Hepatocyte (in vitro differentiated cells): ENCODE results near the gene EEF1A2. TPM values are rescaled to one million over a fixed set of nuclear protein-coding genes. Genes with fewer than 3 reads are reported as not detected.

Source experiments
- DNase-seq: peaks from one replicate; pipeline ENCODE4 v3.0.0-alpha.2; 2016; ENCODE audit warnings: low spot score
- H2AFZ ChIP-seq: fragments of 200-600 bp; sonication (generic); 2 replicates; pipeline ENCODE4 v1.6.0; 2016; ENCODE audit warnings: antibody characterized with exemption, mild to moderate bottlenecking
- H3K27ac ChIP-seq: fragments of 200-600 bp; sonication (generic); 2 replicates; pipeline ENCODE4 v1.5.1; 2016; ENCODE audit warnings: mild to moderate bottlenecking
- H3K27me3 ChIP-seq: fragments of 200-600 bp; sonication (generic); 2 replicates; pipeline ENCODE4 v1.6.1; 2016
- H3K36me3 ChIP-seq: fragments of 200-600 bp; sonication (generic); replicated peaks from 2 replicates; pipeline ENCODE4 v1.5.1; 2016; ENCODE audit warnings: low read depth; ENCODE audit not compliant: insufficient read depth
- H3K4me1 ChIP-seq: fragments of 200-600 bp; sonication (generic); 2 replicates; pipeline ENCODE4 v1.5.1; 2016; ENCODE audit warnings: mild to moderate bottlenecking, moderate library complexity; ENCODE audit not compliant: insufficient read depth
- H3K4me2 ChIP-seq: fragments of 200-600 bp; sonication (generic); 2 replicates; pipeline ENCODE4 v1.6.0; 2016
- H3K4me3 ChIP-seq: fragments of 200-600 bp; sonication (generic); 2 replicates; pipeline ENCODE4 v1.5.1; 2016; ENCODE audit warnings: mild to moderate bottlenecking
- H3K79me2 ChIP-seq: fragments of 200-600 bp; sonication (generic); 2 replicates; pipeline ENCODE4 v1.6.0; 2017; ENCODE audit warnings: mild to moderate bottlenecking
- H3K9me2 ChIP-seq: fragments of 200-600 bp; sonication (generic); replicated peaks from 2 replicates; pipeline ENCODE4 v1.6.0; 2017; ENCODE audit warnings: mild to moderate bottlenecking; ENCODE audit not compliant: insufficient read depth
- H3K9me3 ChIP-seq: fragments of 200-600 bp; sonication (generic); 2 replicates; pipeline ENCODE4 v1.5.1; 2016; ENCODE audit warnings: low read depth, mild to moderate bottlenecking
- H4K20me1 ChIP-seq: fragments of 200-600 bp; sonication (generic); 2 replicates; pipeline ENCODE4 v1.6.0; 2016; ENCODE audit warnings: mild to moderate bottlenecking; ENCODE audit not compliant: insufficient read depth, poor library complexity, severe bottlenecking
- EZH2 ChIP-seq: fragments of 200-600 bp; sonication (generic); IDR thresholded peaks from 2 replicates; pipeline ENCODE4 v1.6.1; 2016; ENCODE audit warnings: antibody characterized with exemption, mild to moderate bottlenecking, borderline replicate concordance
- EZH2phosphoT487 ChIP-seq: fragments of 200-600 bp; sonication (generic); IDR thresholded peaks from one replicate; pipeline ENCODE4 v1.6.1; 2018; ENCODE audit warnings: antibody characterized with exemption, mild to moderate bottlenecking, low read depth, moderate library complexity; ENCODE audit not compliant: unreplicated experiment, severe bottlenecking
- WGBS: methylation state at CpG from one replicate; pipeline ENCODE4 v1.1.6; 2016; ENCODE audit warnings: low lambda C conversion rate; ENCODE audit errors: missing lambda C conversion rate; 5-methylcytosine and 5-hydroxymethylcytosine counted together
- polyA plus RNA-seq: library from polyadenylated mRNA; unstranded; fragments of >200 nt; fragmentation: Nextera tagmentation; extraction: Ambion mirVana; gene quantifications from 2 replicates; pipeline ENCODE4 v1.2.1, GENCODE V29; 2016
- total RNA-seq: library from RNA; depleted of rRNA; stranded (reverse); fragments of >200 nt; gene quantifications from 2 replicates; pipeline ENCODE4 v1.2.3, GENCODE V29; 2014
- TF ChIP-seq, protein P1 (sequence below): fragments of 200-600 bp; sonication (generic); IDR thresholded peaks from 2 replicates; pipeline ENCODE4 v1.5.1; 2016; ENCODE audit warnings: antibody characterized with exemption, mild to moderate bottlenecking; ENCODE audit not compliant: poor library complexity

The EEF1A2 gene
- total and polyA plus RNA-seq, 2 experiments from 2014 or later: 12.0 to 23.5 TPM

DNA sequence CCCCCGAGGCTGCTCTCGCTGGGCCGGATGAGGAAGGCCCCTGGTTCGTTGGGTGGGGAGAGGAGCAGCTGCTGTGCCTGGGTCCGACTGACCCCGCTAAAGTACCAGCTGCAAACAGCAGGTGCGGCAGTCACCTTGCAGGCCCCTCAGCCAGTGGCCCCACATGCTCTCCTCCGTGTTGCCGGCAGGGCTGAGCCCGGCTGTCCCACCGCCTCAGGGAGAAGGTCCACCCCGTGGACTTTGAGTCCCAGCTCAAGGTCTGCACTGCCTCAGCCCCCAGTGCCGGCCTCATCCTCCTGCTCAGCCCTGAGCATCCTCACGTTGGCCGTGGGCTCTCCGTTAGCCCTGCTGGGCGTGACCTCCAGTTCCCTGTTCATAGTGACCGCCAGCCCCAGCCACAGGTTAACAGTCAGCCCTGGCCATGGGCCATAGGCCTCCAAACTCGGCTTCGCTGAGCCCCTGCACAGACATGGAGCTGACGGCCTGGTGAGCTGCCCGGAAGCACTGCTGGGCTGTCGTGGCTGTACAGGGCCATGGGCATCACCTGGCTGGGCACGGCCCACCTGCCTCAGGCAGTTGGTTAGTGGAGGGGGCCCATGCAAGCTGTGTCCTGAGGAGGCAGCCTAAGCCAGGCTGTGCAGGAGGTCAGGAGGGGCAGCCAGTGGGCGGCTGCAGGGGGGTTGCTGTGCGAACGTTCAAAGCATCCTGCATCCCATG is 45.5 kb upstream of the EEF1A2 start:
- WGBS: 76% methylated on average over 27 of the region's 27 CpGs
- Histone ChIP-seq H3K79me2 (no peaks in the 10 kb centered on the region), H3K36me3 (no peaks in the 10 kb centered on the region), H3K27ac (no peak overlapping the region), H3K4me3 (no peak overlapping the region), H3K4me2 (no peak overlapping the region), H4K20me1 (no peaks in the 10 kb centered on the region), H2AFZ (no peak overlapping the region), H3K9me3 (no peaks in the 10 kb centered on the region), H3K4me1 (no peaks in the 10 kb centered on the region), H3K27me3 (no peaks in the 10 kb centered on the region), H3K9me2 (no peaks in the 10 kb centered on the region)
- no peak for DNase-seq
- no peak for TF ChIP-seq EZH2phosphoT487
- TF ChIP-seq, protein P1, sequence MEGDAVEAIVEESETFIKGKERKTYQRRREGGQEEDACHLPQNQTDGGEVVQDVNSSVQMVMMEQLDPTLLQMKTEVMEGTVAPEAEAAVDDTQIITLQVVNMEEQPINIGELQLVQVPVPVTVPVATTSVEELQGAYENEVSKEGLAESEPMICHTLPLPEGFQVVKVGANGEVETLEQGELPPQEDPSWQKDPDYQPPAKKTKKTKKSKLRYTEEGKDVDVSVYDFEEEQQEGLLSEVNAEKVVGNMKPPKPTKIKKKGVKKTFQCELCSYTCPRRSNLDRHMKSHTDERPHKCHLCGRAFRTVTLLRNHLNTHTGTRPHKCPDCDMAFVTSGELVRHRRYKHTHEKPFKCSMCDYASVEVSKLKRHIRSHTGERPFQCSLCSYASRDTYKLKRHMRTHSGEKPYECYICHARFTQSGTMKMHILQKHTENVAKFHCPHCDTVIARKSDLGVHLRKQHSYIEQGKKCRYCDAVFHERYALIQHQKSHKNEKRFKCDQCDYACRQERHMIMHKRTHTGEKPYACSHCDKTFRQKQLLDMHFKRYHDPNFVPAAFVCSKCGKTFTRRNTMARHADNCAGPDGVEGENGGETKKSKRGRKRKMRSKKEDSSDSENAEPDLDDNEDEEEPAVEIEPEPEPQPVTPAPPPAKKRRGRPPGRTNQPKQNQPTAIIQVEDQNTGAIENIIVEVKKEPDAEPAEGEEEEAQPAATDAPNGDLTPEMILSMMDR: no peak
- no peak for TF ChIP-seq EZH2

DNA sequence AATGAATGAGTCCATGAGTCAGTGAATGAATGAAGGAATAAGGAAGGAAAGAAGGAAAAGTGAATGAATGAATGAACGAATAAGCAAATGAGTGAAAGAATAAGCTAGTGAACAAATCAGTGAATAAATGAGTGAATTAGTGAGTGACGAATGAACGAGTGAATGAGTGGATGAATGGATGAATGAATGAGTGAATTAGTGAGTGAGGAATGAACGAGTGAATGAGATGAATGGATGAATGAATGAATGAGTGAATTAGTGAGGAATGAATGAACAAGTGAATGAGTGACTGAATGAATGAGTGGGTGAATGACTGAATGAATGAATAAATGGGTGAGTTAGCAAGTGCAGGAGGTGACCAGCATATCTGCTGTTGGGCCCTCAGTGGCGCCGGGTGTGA is 44.9 kb upstream of the EEF1A2 start:
- no peak overlapping the region for H2AFZ ChIP-seq
- no peaks in the 10 kb centered on the region for H4K20me1 ChIP-seq
- H3K4me1 ChIP-seq: no peaks in the 10 kb centered on the region
- no peak for DNase-seq
- TF ChIP-seq EZH2phosphoT487 (no peak), EZH2 (no peak)
- TF ChIP-seq, protein P1: no peak
- no peaks in the 10 kb centered on the region for H3K9me3 ChIP-seq
- no peaks in the 10 kb centered on the region for H3K36me3 ChIP-seq
- no peak overlapping the region for H3K4me2 ChIP-seq
- no peak overlapping the region for H3K4me3 ChIP-seq
- no peaks in the 10 kb centered on the region for H3K9me2 ChIP-seq
- H3K27me3 ChIP-seq: no peaks in the 10 kb centered on the region
- 95% methylated on average over 6 of the region's 6 CpGs for WGBS
- H3K27ac ChIP-seq: no peak overlapping the region
- no peaks in the 10 kb centered on the region for H3K79me2 ChIP-seq

DNA sequence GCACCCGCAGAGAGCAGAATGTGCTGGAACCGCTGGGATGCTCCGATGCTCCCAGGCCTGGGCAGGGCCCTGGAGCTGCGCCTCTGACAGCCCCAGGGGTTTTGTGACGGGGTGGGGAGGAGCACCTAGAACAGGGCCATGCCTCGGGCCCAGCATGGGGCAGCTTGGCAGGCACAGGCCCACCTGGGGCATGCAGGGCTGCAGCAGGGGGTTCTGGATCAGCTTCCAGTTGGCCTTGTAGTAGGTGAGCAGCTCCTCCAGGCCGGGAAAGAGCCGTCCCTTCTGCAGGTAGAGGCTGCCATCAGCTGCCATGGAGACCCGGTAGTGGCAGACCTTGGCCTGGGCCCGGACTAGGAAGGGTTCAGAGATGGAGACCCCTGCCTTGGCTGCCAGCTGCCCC is 44.2 kb upstream of the EEF1A2 start:
- DNase-seq: no peak
- TF ChIP-seq EZH2: no peak
- no peak for TF ChIP-seq EZH2phosphoT487
- TF ChIP-seq, protein P1: no peak

More for the DNA sequence above, 44.2 kb upstream of the EEF1A2 start:
- Histone ChIP-seq H3K36me3 (no peaks in the 10 kb centered on the region), H3K27ac (no peak overlapping the region), H4K20me1 (no peaks in the 10 kb centered on the region), H3K27me3 (no peaks in the 10 kb centered on the region), H2AFZ (no peak overlapping the region), H3K4me3 (no peak overlapping the region), H3K4me2 (no peak overlapping the region), H3K79me2 (no peaks in the 10 kb centered on the region), H3K9me2 (no peaks in the 10 kb centered on the region), H3K4me1 (peaks cover 2% of the 10 kb centered on the region), H3K9me3 (no peaks in the 10 kb centered on the region)
- 91% methylated on average over 10 of the region's 10 CpGs for WGBS
